HepG2 (cell line): ENCODE measurements around the gene BCL2.

Source experiments
- ATF2 ChIP-seq: sonication (generic); formaldehyde crosslinking; IDR thresholded peaks from 2 replicates; pipeline ENCODE4 v1.4.0; 2020; ENCODE audit warnings: missing genetic modification reagents
- FOXA3 ChIP-seq: IDR thresholded peaks from 2 replicates; pipeline ENCODE4 v1.6.1; 2016; ENCODE audit warnings: missing genetic modification reagents, missing compliant biosample characterization
- KLF6 ChIP-seq: IDR thresholded peaks from 2 replicates; pipeline ENCODE4 v1.8.0; 2016; ENCODE audit warnings: missing biosample characterization, missing genetic modification reagents
- NR2F1 ChIP-seq, 2 experiments: fragments of 450-650 bp in 1 of 2; formaldehyde crosslinking in 1 of 2; IDR thresholded peaks; 2 replicates each; pipeline versions ENCODE4 v1.5.0 to v1.6.1; 2016 to 2020; ENCODE audit warnings: mild to moderate bottlenecking in 1 of 2, missing compliant biosample characterization in 1 of 2, missing genetic modification reagents in 1 of 2, moderate library complexity in 1 of 2
- POLR2A ChIP-seq, 2 experiments: IDR thresholded peaks; 2 replicates each; pipeline ENCODE4 v1.6.1; 2011; ENCODE audit warnings: low read depth in 2 of 2, low read length in 2 of 2, mild to moderate bottlenecking in 1 of 2, moderate library complexity in 1 of 2; ENCODE audit not compliant: insufficient read depth in 1 of 2
- STAT5B ChIP-seq: sonication (generic); formaldehyde crosslinking; IDR thresholded peaks from 2 replicates; pipeline ENCODE4 v1.4.0; 2020; ENCODE audit warnings: missing genetic modification reagents
- TBL1XR1 ChIP-seq: fragments of 150-350 bp; IDR thresholded peaks from 2 replicates; pipeline ENCODE4 v1.6.1; 2014; ENCODE audit warnings: borderline replicate concordance, low read length; ENCODE audit not compliant: partially characterized antibody
- TCF12 ChIP-seq, 2 experiments: fragments of 450-650 bp in 1 of 2; sonication (generic) in 1 of 2; formaldehyde crosslinking in 1 of 2; IDR thresholded peaks; 2 replicates each; pipeline versions ENCODE4 v1.6.1 to v1.8.0; 2017 to 2022; ENCODE audit warnings: antibody characterized with exemption in 1 of 2, mild to moderate bottlenecking in 1 of 2, missing genetic modification reagents in 1 of 2, moderate library complexity in 1 of 2
- ZFP36L1 ChIP-seq: sonication (generic); formaldehyde crosslinking; IDR thresholded peaks from 2 replicates; pipeline ENCODE4 v1.8.0; 2022; ENCODE audit warnings: mild to moderate bottlenecking, missing genetic modification reagents, moderate library complexity
- ZHX1 ChIP-seq: sonication (generic); formaldehyde crosslinking; IDR thresholded peaks from 2 replicates; pipeline ENCODE4 v1.8.1; 2022; ENCODE audit warnings: low read depth, mild to moderate bottlenecking, missing genetic modification reagents
- ZNF24 ChIP-seq: fragments of 450-650 bp; IDR thresholded peaks from 2 replicates; pipeline ENCODE4 v1.6.1; 2017; ENCODE audit warnings: antibody characterized with exemption, mild to moderate bottlenecking
- ZNF431 ChIP-seq: sonication (generic); formaldehyde crosslinking; IDR thresholded peaks from 2 replicates; pipeline ENCODE4 v1.9.0; 2022; ENCODE audit warnings: missing genetic modification reagents, low read depth, mild to moderate bottlenecking, borderline replicate concordance
- TF ChIP-seq, protein P1 (sequence below): sonication (generic); formaldehyde crosslinking; IDR thresholded peaks from 2 replicates; pipeline ENCODE4 v1.5.0; 2020; ENCODE audit warnings: mild to moderate bottlenecking, missing genetic modification reagents, moderate library complexity
- TF ChIP-seq, protein P2 (sequence below): sonication (generic); formaldehyde crosslinking; IDR thresholded peaks from 2 replicates; pipeline ENCODE4 v1.4.0; 2020; ENCODE audit warnings: missing genetic modification reagents, borderline replicate concordance

DNA sequence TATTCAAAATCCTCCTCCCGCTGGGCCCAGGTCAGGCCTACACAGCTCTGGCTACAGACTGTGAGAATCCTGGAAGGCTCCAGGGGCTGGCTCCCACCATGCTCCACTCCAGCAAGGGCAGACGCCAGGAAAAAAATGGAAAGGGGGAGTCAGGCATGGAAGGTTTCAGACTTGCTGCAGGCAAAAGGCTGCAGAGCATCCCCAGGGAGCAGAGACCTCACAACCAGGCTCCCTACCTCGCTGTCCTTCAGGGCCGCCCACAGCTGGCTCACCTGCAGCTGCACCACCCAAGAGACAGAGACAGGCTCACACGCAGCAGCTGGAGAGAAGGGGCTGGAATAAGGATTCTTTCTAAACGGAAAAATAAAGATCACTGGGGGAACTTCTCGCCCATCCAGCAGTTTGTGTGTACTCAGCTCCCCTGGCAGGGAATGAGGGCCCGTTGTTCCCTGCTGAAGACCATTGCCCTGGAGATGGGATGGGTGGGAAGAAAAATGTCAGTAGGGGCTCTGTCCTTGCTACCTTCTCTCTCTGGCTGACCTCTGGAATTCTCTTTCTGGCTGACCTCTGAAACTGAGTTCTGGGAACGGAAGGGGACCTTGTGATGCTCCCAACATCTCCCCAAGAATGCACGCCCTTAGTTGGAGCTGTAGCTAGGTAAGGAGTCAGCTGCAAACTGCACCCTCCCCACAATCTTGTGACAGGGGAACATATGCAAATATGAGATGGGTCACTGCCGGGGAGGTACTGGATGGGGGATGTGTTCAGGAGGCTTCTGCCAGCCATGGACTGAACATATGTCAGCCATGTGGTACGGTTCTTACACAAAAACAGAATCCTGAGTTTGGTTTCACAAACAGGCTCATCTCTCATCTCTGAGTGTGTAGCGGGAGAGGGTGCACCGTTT lies 34.5 kb downstream of the BCL2 start:
- TF ChIP-seq ZFP36L1 (CRISPR knock-in tag) (no peak), FOXA3 (CRISPR knock-in tag) (no peak), NR2F1 (CRISPR knock-in tag; IDR thresholded peaks at IDR 0.05) (no peak), TCF12 (IDR thresholded peaks at IDR 0.05) (no peak), TCF12 (CRISPR knock-in tag; IDR thresholded peaks at IDR 0.05) (no peak), STAT5B (CRISPR knock-in tag) (no peak), TBL1XR1 (no peak), POLR2A (IDR thresholded peaks at IDR 0.05; ENCODE audit: insufficient read depth in 1 of 2, low read depth in 2 of 2, low read length in 2 of 2) (no peak), ATF2 (CRISPR knock-in tag) (no peak), ZNF24 (no peak), ZNF431 (CRISPR knock-in tag) (no peak), KLF6 (CRISPR knock-in tag) (no peak), ZHX1 (no peak)
- TF ChIP-seq, protein P1, sequence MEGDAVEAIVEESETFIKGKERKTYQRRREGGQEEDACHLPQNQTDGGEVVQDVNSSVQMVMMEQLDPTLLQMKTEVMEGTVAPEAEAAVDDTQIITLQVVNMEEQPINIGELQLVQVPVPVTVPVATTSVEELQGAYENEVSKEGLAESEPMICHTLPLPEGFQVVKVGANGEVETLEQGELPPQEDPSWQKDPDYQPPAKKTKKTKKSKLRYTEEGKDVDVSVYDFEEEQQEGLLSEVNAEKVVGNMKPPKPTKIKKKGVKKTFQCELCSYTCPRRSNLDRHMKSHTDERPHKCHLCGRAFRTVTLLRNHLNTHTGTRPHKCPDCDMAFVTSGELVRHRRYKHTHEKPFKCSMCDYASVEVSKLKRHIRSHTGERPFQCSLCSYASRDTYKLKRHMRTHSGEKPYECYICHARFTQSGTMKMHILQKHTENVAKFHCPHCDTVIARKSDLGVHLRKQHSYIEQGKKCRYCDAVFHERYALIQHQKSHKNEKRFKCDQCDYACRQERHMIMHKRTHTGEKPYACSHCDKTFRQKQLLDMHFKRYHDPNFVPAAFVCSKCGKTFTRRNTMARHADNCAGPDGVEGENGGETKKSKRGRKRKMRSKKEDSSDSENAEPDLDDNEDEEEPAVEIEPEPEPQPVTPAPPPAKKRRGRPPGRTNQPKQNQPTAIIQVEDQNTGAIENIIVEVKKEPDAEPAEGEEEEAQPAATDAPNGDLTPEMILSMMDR (CRISPR knock-in tag) = no peak
- TF ChIP-seq, protein P2, sequence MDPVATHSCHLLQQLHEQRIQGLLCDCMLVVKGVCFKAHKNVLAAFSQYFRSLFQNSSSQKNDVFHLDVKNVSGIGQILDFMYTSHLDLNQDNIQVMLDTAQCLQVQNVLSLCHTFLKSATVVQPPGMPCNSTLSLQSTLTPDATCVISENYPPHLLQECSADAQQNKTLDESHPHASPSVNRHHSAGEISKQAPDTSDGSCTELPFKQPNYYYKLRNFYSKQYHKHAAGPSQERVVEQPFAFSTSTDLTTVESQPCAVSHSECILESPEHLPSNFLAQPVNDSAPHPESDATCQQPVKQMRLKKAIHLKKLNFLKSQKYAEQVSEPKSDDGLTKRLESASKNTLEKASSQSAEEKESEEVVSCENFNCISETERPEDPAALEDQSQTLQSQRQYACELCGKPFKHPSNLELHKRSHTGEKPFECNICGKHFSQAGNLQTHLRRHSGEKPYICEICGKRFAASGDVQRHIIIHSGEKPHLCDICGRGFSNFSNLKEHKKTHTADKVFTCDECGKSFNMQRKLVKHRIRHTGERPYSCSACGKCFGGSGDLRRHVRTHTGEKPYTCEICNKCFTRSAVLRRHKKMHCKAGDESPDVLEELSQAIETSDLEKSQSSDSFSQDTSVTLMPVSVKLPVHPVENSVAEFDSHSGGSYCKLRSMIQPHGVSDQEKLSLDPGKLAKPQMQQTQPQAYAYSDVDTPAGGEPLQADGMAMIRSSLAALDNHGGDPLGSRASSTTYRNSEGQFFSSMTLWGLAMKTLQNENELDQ = no peak
